Neural progenitor cell (in vitro differentiated cells): ENCODE results near the gene CES3.

Experiments
- CTCF ChIP-seq: fragments of 200-600 bp; sonication (generic); IDR thresholded peaks from 2 replicates; pipeline ENCODE4 v1.5.1; 2017; ENCODE audit warnings: antibody characterized with exemption, mild to moderate bottlenecking
- EZH2 ChIP-seq: fragments of 200-600 bp; sonication (generic); IDR thresholded peaks from 2 replicates; pipeline ENCODE4 v1.6.1; 2017; ENCODE audit warnings: antibody characterized with exemption, mild to moderate bottlenecking, moderate library complexity
- EZH2phosphoT487 ChIP-seq: fragments of 200-600 bp; sonication (generic); IDR thresholded peaks from 2 replicates; pipeline ENCODE4 v1.6.1; 2017; ENCODE audit warnings: antibody characterized with exemption

- TF ChIP-seq EZH2 (no peak), CTCF (no peak), EZH2phosphoT487 (no peak)
These were observed 58.1 kb downstream of the CES3 start for GRCh38 chr16:67019171-67019570.
